RKO (cell line): ENCODE results near the gene OARD1.

ENCODE experiments used
- DNase-seq: peaks from one replicate; pipeline ENCODE4 v3.0.0-alpha.2; 2016; ENCODE audit warnings: low spot score

Gene OARD1

DNA sequence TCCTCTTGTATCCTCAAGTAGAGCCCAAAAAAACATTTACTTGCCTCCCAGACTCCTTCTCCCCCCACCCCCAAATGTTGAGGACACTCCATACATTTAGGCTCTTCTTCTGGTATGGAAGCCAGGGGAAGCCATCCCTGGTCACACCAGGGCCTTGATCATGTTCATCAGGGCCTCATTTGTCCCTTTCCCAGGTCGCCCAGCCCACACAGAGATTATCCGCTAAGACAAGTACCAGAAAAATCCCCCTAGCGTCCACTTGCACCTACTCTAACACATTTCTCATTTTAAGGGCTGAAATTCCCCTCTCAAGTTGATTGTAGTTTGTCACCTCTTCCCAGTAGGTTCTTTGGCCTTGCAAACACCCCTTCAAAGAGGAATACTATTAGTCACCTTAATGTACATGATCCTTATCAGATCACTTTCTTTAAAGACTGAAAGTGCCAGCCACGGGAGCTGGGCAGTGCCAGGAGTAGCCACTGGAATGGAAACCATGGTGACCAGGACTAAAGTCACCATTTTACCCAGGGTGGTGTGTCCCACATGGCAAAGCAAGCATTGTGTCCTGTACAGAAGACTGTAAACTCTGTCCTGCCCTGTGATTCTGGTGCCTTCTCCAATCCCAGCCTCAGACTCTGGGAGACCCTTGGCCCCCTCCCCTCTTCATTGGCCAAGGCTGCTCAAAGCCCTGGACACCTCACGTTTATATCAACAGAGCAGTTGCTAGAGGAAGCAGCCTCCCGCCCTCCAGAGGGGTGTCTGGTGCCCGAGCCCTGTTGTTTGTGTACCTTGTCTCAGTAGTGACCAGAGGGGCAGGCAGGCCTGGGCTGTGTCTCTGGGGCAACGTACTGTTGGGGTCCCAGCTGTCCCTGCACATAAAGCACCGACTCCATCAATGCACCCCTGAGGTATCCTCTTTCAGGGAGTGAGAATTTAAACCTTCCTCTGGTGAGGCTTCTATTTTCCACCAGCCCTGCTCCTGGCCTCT, 24.1 kb downstream of the OARD1 start:
- no peak for DNase-seq

DNA sequence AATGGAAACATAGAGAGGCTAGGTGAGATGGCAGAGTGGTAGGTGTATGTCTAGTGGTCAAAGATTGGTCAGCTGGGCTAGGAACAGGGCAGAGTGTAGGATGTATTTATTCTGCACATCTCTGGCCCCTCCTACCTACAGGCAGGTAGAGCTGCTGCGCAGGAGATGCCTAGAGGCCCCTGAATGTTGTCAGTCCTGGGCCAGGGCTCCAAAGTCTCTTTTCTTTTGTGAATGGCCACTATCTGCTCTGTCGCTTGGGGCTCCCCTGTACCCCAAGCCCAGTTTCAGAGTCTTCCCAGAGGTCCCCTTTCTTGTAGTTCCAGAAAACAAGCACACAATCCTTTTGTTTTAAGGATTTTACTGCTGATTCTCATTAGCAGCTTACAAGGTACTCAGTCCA, 24.9 kb downstream of the OARD1 start:
- no peak for DNase-seq

DNA sequence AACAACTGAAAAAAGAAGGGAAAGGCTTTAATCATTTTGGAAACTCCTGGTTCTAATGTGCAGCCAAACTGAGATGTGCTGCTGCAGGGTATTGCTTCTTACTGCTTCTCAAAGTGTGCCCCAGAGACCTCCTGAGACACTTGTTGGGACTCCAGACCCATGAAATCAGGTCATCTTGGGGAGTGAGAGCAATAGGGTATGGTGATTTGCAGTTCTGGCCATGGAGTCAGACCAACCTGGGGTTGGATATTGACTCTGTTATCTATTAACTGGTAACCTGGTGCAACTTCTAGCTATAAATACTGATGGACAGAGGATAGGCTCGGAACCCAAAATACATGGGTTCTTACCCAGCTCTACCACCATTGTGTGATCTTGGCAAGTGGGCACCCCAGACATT, 26.1 kb downstream of the OARD1 start:
- no peak for DNase-seq

DNA sequence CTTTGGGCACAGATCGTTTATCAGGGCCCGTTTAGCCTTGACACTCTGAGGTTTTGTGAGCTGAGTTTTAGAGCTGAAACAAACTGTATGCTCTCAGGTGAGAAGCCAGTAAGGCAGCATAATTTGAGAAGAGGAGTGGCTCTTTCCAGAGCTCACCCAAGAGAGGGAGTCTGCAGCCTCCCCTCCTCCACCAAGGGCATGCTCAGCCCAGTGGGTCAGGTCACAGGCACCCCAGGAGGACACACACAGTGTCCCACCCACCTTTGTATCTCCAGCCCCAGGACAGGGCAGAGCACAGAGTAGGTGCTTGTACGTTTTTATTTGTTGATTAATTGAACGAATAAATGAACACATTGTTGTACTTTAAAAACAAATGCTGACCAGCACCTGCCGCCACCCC, 26.5 kb downstream of the OARD1 start:
- no peak for DNase-seq

GRCh38 chr6:41043151-41043550, 29.0 kb downstream of the OARD1 start:
- DNase-seq = no peak

GRCh38 chr6:41042226-41043055, 29.7 kb downstream of the OARD1 start, which contains the start of gene TSPO2:
Gene TSPO2, plus strand, starts transcription at chr6:41042467. Its CDS starts 519 bp downstream, at chr6:41042986.
- no peak for DNase-seq

DNA sequence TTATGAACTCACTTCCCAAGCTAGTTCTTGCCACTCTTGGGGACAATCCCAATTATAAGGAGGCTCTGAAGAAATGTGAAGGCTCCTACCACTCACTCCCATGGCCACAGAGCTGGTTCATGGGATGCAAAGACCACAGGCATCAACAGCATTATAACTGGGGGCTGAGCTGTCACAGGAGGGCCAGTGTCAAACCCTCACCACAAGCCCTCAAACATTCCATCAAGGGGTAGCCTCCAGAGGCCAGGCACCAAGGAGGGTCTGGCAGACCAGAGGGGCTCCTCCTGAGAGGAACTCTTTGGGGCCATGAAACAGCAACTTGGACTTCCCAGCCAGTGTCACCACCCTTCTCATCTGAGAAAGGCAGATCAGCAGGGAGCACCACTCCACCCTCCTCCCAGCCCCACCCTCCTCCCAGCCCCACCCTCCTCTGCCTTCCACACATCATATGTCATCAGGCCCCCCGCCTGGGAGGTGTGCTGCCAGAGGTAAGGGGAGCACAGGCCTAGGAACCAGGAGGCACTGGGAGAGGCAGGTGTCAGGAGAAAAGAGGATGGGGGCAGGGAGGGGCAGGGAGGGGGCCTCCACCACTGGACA, 31.1 kb downstream of the OARD1 start:
- no peak for DNase-seq

- no peak for DNase-seq
Observed at GRCh38 chr6:41040101-41040939, 31.8 kb downstream of the OARD1 start.

GRCh38 chr6:41039060-41039998, 32.8 kb downstream of the OARD1 start, which contains the start of gene UNC5CL:
Gene UNC5CL, minus strand, starts transcription at chr6:41039221. Its CDS starts 4,147 bp downstream, at chr6:41035074.
- no peak for DNase-seq

DNA sequence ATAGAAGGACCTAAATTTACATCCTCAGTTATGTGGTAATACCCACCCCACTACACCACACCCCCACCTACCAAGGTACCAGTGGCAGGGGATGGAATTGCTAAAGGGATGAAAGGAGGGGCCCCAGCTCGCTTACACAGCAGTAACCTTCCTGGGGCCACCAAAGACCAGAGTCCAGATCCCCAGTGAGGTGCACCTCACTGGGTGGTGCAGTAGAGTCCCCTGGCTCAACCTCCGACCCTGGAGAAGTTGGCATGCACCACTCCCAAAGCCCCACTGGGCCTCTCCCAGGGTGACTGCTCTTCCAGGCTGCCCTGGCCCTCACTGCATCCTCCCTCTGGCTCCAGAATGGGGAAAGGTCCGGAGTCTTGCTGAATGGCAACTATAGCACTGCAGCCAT, 34.0 kb downstream of the OARD1 start:
- no peak for DNase-seq

DNA sequence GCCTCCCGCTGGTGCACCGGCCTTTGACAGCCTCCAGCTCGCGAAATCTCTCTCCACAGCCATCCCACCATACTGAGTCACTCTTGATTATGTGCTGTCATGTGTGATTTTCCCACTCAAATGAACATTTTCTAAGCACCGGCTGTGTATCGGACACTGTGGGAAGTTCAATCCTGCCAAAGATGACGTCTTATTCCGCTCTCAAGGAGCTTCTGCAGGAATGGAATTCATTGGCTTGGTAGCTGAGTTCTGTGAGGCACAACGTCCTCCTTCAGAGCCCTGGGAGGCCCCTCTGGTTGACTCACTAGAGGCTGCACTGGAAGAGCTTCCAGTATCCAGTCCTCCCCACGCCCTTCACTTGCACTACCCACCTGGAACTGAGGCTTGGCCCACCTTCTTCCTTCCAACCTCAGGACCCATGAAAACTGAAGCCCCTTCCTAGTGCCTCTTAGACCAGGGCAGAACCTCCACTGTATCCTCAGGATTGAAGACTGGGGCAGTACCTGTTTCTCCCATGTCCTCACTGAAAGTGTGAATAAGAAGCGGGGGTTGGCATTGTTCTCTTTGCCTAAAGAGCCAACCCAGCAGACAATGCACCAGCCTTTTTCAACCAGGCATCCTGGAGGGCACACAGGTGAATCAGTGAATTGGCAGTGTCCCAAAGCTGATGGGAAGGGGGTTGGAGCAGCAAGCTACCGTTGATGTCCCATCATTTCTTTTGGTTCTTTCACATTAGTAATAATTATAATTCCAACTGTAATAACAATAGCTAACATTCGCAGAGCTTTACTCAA, 34.9 kb downstream of the OARD1 start:
- no peak for DNase-seq

DNA sequence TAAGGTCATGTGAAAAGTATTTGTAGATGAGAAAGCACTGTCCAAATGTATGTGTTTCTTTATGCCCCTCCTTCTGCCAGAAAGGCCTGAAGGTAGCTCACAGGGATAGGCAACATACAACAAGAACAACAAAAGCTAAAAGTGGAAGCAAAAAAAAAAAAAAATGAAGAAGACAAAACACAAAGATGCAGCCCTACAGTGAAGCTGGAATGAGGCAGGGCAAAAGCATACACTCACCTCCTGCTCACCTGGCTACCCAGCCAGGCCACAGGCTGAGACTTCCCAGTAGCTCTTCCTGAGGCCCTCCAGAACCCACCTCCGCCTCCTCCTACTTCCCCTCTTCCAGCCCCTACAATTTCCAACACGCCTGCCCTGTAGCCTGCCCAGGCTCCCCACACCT, 35.6 kb downstream of the OARD1 start:
- no peak for DNase-seq

- no peak for DNase-seq
Observed at GRCh38 chr6:41036186-41036585, 36.0 kb downstream of the OARD1 start.

GRCh38 chr6:41033776-41034175, 38.4 kb downstream of the OARD1 start:
- DNase-seq = no peak

- no peak for DNase-seq
Observed at GRCh38 chr6:41032830-41033229, 39.3 kb downstream of the OARD1 start.

DNA sequence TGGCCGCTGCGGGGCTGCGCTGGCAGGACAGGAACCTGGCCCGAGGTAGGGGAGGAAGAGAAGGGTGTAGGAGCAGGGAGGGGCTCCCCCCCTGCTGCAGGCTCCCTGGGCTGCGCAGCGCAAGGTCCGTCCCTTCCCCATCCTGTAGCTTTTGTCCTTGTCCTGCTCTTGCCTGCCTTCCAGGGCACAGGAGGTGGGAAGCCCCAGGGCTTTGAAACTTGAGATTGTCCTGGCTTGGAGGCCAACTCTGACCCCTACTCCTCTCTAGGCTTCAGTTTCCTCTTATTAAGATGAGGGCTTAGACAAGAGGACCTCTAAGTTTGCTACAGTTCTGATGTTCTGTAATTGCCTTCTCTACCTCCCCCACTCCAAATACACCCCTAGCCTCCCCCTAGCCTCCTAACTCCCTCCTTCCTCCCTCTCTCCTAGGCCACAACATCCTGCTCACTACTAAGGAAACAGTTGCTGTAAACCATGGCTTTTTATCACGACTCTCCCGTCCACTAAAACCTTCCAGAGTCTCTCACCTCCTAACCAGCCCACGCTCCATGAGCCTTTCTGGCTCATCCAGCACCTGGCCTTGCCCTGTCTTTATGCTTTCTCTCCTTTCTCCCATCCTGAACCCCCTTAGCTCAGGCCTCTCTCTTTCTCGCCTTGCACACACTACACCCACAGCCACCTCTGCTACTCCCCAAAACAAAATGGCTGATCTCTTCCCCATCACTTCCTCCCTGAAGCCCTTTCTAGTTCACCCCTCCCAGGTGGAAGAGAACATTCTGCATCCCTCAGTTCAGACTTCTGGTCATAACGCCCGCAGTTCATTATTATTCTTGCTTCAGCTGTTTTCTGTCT, 43.4 kb downstream of the OARD1 start:
- DNase-seq = peak; percentile 27

GRCh38 chr6:41027799-41028560, 44.2 kb downstream of the OARD1 start:
- DNase-seq = peak; percentile 83

DNA sequence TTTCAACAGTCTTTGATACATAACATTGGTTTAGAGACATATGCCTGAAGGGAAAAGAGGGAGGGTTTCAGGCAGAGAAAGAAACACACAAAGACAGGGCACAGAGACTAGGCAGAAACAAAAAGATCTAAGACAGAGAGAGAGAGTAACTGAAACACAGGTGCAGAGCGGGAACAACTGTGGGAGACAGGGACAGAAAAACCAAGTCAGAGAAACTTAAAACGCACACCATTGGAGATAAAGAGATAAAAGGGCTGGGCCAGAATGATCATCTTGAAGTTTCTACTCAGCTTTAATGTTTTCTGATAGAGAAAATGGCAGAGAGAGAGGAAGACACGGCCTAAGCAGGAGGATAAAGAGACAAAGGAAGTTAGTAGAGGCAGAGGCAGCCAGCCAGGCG, 44.9 kb downstream of the OARD1 start:
- no peak for DNase-seq
